Smooth muscle cell (in vitro differentiated cells): Measurements from ENCODE around the gene UNC93B1. TPM values are rescaled to one million over a fixed set of nuclear protein-coding genes. Genes with fewer than 3 reads are reported as not detected.

ENCODE experiments used
- DNase-seq: peaks from one replicate; lab custom pipeline; 2025; ENCODE audit not compliant: unreplicated experiment; lab: John Stamatoyannopoulos, UW
- H2AFZ ChIP-seq: fragments of 200-600 bp; sonication (generic); 2 replicates; pipeline ENCODE4 v1.6.0; 2016; ENCODE audit warnings: antibody characterized with exemption, low read depth, mild to moderate bottlenecking
- H3F3A ChIP-seq: fragments of 200-600 bp; sonication (generic); 2 replicates; pipeline ENCODE4 v1.6.0; 2017; ENCODE audit warnings: antibody characterized with exemption, low read depth
- H3K27ac ChIP-seq: fragments of 200-600 bp; sonication (generic); 2 replicates; pipeline ENCODE4 v1.5.1; 2016; ENCODE audit warnings: low read depth, mild to moderate bottlenecking
- H3K27me3 ChIP-seq: fragments of 200-600 bp; sonication (generic); 2 replicates; pipeline ENCODE4 v1.6.1; 2016; ENCODE audit warnings: low read depth, mild to moderate bottlenecking
- H3K36me3 ChIP-seq: fragments of 200-600 bp; sonication (generic); 2 replicates; pipeline ENCODE4 v1.5.1; 2016; ENCODE audit warnings: low read depth
- H3K4me1 ChIP-seq: fragments of 200-600 bp; sonication (generic); 2 replicates; pipeline ENCODE4 v1.5.1; 2016; ENCODE audit warnings: low read depth
- H3K4me2 ChIP-seq: fragments of 200-600 bp; sonication (generic); 2 replicates; pipeline ENCODE4 v1.6.0; 2016; ENCODE audit warnings: mild to moderate bottlenecking
- H3K4me3 ChIP-seq: fragments of 200-600 bp; sonication (generic); 2 replicates; pipeline ENCODE4 v1.5.1; 2016; ENCODE audit warnings: mild to moderate bottlenecking
- H3K79me2 ChIP-seq: fragments of 200-600 bp; sonication (generic); 2 replicates; pipeline ENCODE4 v1.6.0; 2016; ENCODE audit warnings: low read depth, mild to moderate bottlenecking
- H3K9ac ChIP-seq: fragments of 200-600 bp; sonication (generic); 2 replicates; pipeline ENCODE4 v1.6.0; 2016; ENCODE audit warnings: low read depth
- H3K9me3 ChIP-seq: fragments of 200-600 bp; sonication (generic); replicated peaks from 2 replicates; pipeline ENCODE4 v1.5.1; 2016; ENCODE audit warnings: low read depth
- H4K20me1 ChIP-seq: fragments of 200-600 bp; sonication (generic); 2 replicates; pipeline ENCODE4 v1.6.0; 2016; ENCODE audit warnings: low read depth
- WGBS: methylation state at CpG from one replicate; pipeline ENCODE4 v1.1.7; 2016; ENCODE audit warnings: low lambda C conversion rate; 5-methylcytosine and 5-hydroxymethylcytosine counted together
- polyA plus RNA-seq: library from polyadenylated mRNA; unstranded; fragments of >200 nt; fragmentation: Nextera tagmentation; extraction: Ambion mirVana; gene quantifications from 2 replicates; pipeline ENCODE4 v1.2.1, GENCODE V29; 2016
- total RNA-seq: library from RNA; depleted of rRNA; stranded (reverse); fragments of >200 nt; gene quantifications from 2 replicates; pipeline ENCODE4 v1.2.3, GENCODE V29; 2014
- TF ChIP-seq, protein P1 (sequence below): fragments of 200-600 bp; sonication (generic); IDR thresholded peaks from 2 replicates; pipeline ENCODE4 v1.5.1; 2017; ENCODE audit warnings: borderline replicate concordance, mild to moderate bottlenecking, antibody characterized with exemption; ENCODE audit not compliant: insufficient read depth, poor library complexity, severe bottlenecking

The UNC93B1 gene
- total and polyA plus RNA-seq, 2 experiments from 2014 or later: 17.5 to 33.4 TPM

GRCh38 chr11:68015467-68015866 is 11.6 kb upstream of the UNC93B1 start:
- no peaks in the 10 kb centered on the region for H3K79me2 ChIP-seq
- no peak overlapping the region for H3K9ac ChIP-seq
- no peak overlapping the region for H3K4me3 ChIP-seq
- H2AFZ ChIP-seq: no peak overlapping the region
- no peaks in the 10 kb centered on the region for H3K9me3 ChIP-seq
- H3K36me3 ChIP-seq: no peaks in the 10 kb centered on the region
- H4K20me1 ChIP-seq: no peaks in the 10 kb centered on the region
- no peaks in the 10 kb centered on the region for H3F3A ChIP-seq
- H3K4me2 ChIP-seq: no peak overlapping the region
- H3K27ac ChIP-seq: no peak overlapping the region
- no peaks in the 10 kb centered on the region for H3K27me3 ChIP-seq
- TF ChIP-seq, protein P1, sequence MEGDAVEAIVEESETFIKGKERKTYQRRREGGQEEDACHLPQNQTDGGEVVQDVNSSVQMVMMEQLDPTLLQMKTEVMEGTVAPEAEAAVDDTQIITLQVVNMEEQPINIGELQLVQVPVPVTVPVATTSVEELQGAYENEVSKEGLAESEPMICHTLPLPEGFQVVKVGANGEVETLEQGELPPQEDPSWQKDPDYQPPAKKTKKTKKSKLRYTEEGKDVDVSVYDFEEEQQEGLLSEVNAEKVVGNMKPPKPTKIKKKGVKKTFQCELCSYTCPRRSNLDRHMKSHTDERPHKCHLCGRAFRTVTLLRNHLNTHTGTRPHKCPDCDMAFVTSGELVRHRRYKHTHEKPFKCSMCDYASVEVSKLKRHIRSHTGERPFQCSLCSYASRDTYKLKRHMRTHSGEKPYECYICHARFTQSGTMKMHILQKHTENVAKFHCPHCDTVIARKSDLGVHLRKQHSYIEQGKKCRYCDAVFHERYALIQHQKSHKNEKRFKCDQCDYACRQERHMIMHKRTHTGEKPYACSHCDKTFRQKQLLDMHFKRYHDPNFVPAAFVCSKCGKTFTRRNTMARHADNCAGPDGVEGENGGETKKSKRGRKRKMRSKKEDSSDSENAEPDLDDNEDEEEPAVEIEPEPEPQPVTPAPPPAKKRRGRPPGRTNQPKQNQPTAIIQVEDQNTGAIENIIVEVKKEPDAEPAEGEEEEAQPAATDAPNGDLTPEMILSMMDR: no peak
- no peak for DNase-seq
- WGBS: 98% methylated on average over 8 of the region's 8 CpGs
- peaks cover 9% of the 10 kb centered on the region for H3K4me1 ChIP-seq

GRCh38 chr11:68014947-68015447 is 11.1 kb upstream of the UNC93B1 start:
- Histone ChIP-seq H2AFZ (no peak overlapping the region), H3K36me3 (no peaks in the 10 kb centered on the region), H3K9me3 (no peaks in the 10 kb centered on the region), H3K9ac (no peak overlapping the region), H3K4me2 (no peak overlapping the region), H3K27ac (no peak overlapping the region), H3K4me1 (peaks cover 14% of the 10 kb centered on the region), H3K4me3 (no peak overlapping the region), H4K20me1 (no peaks in the 10 kb centered on the region), H3K79me2 (no peaks in the 10 kb centered on the region), H3F3A (no peaks in the 10 kb centered on the region), H3K27me3 (no peaks in the 10 kb centered on the region)
- TF ChIP-seq, protein P1: no peak
- whole genome bisulfite sequencing: 96% methylated on average over 19 of the region's 19 CpGs
- no peak for DNase-seq

DNA sequence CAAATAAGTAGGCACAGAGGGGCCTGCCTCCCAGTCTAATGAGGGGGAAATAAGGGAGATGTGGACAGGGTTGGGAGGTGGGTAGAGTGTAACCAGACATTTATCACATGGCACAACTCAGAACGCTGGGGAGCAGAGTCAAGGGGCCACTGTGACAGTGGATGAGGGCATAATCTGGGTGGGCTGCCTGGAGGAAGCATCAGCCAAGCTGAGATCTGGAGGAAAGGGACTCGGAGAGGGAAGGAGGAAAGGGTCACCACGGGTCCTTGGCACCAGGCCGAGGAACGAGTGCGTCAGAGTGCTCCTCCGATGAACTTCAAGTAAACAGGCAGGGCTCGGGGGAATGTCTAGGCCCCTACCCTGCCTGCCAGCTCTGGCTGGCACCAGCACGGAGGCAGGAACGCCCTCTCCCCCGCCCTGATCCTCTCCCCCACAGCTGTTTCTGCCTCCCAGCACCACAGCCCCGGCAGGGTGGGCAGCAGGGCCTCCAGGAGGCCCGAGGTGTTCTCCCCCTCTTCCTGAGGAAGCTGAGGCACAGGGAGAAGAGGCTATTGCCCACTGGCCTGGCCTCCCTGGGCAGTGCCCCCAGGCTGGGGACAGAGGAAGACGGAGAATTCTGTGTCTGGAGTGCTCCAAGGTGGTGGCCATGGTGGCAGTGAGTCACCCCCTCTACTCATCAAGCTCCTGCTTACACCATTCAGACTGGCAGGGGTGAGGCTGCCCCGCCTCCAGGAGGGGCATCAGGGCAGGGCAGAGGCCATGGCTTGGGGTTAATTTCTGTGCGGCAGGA is 10.5 kb upstream of the UNC93B1 start:
- H3K4me2 ChIP-seq: peak overlapping the region; percentile 61
- peaks cover 19% of the 10 kb centered on the region for H3K4me1 ChIP-seq

More for the DNA sequence above, 10.5 kb upstream of the UNC93B1 start:
- Histone ChIP-seq H3K9ac (peak overlapping the region; percentile 50), H3K79me2 (no peaks in the 10 kb centered on the region), H3K36me3 (no peaks in the 10 kb centered on the region), H3K27me3 (no peaks in the 10 kb centered on the region), H3F3A (no peaks in the 10 kb centered on the region), H3K9me3 (no peaks in the 10 kb centered on the region), H3K27ac (peak overlapping the region; percentile 46), H2AFZ (no peak overlapping the region), H3K4me3 (no peak overlapping the region), H4K20me1 (no peaks in the 10 kb centered on the region)
- 67% methylated on average over 13 of the region's 16 CpGs for WGBS
- TF ChIP-seq, protein P1: no peak
- DNase-seq: no peak
